ENCODE results near the gene ERP29. TPM values are rescaled to one million over a fixed set of nuclear protein-coding genes. Genes with fewer than 3 reads are reported as not detected.

The ERP29 gene
- total and polyA plus RNA-seq, 2 of the 13 experiments (the other 11 are each of a cell fraction or from before 2014, with no cell fraction given), result 111 to 147 TPM

DNA sequence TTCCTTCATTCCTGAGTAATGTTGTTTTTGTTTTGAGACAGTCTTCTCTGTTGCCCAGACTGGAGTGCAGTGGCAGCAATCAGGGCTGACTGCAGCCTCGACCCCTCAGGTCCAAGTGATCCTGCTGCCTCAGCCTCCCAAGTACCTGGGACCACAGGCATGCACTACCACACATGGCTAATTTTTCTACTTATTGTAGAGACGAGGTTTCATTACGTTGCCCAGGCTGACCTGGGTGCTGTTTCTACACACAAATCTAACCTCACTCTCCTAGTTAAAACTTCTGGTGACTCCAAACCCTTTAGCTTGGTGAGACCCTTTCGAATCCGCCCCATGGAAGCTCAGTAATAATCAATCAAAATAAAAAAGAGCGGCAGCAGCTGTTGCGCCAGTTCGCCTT is 1.5 kb upstream of the ERP29 start (continued):
- TF ChIP-seq ESRRA (CRISPR knock-in tag; IDR thresholded peaks at IDR 0.05; ENCODE audit: low read depth) (no peak), ZNF790 (CRISPR knock-in tag; IDR thresholded peaks at IDR 0.05; ENCODE audit: borderline replicate concordance) (no peak), ZNF841 (CRISPR knock-in tag; IDR thresholded peaks at IDR 0.05; ENCODE audit: borderline replicate concordance) (no peak), GZF1 (CRISPR knock-in tag; IDR thresholded peaks at IDR 0.05) (no peak), ZNF619 (CRISPR knock-in tag; IDR thresholded peaks at IDR 0.05) (no peak), SALL2 (CRISPR knock-in tag; IDR thresholded peaks at IDR 0.05) (no peak), EHMT2 (IDR thresholded peaks at IDR 0.05; ENCODE audit: borderline replicate concordance, low read depth, low read length) (no peak), PRPF4 (IDR thresholded peaks at IDR 0.05; ENCODE audit: low read depth, low read length, poor library complexity, severe bottlenecking) (no peak), ZNF878 (CRISPR knock-in tag; IDR thresholded peaks at IDR 0.05) (no peak)
- TF ChIP-seq, protein P1, sequence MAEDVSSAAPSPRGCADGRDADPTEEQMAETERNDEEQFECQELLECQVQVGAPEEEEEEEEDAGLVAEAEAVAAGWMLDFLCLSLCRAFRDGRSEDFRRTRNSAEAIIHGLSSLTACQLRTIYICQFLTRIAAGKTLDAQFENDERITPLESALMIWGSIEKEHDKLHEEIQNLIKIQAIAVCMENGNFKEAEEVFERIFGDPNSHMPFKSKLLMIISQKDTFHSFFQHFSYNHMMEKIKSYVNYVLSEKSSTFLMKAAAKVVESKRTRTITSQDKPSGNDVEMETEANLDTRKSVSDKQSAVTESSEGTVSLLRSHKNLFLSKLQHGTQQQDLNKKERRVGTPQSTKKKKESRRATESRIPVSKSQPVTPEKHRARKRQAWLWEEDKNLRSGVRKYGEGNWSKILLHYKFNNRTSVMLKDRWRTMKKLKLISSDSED (CRISPR knock-in tag; IDR thresholded peaks at IDR 0.05), result no peak
- TF ChIP-seq, protein P2, sequence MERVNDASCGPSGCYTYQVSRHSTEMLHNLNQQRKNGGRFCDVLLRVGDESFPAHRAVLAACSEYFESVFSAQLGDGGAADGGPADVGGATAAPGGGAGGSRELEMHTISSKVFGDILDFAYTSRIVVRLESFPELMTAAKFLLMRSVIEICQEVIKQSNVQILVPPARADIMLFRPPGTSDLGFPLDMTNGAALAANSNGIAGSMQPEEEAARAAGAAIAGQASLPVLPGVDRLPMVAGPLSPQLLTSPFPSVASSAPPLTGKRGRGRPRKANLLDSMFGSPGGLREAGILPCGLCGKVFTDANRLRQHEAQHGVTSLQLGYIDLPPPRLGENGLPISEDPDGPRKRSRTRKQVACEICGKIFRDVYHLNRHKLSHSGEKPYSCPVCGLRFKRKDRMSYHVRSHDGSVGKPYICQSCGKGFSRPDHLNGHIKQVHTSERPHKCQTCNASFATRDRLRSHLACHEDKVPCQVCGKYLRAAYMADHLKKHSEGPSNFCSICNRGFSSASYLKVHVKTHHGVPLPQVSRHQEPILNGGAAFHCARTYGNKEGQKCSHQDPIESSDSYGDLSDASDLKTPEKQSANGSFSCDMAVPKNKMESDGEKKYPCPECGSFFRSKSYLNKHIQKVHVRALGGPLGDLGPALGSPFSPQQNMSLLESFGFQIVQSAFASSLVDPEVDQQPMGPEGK (CRISPR knock-in tag; IDR thresholded peaks at IDR 0.05), result no peak
